DOHH2 (cell line): Measurements from ENCODE around the gene PAX2.

Experiments
- CTCF ChIP-seq: fragments of 200-600 bp; sonication (generic); IDR thresholded peaks from one replicate; pipeline ENCODE4 v1.5.1; 2014; ENCODE audit warnings: antibody characterized with exemption, mild to moderate bottlenecking, low read depth, low read length; ENCODE audit not compliant: poor library complexity, severe bottlenecking
- EZH2phosphoT487 ChIP-seq: fragments of 200-600 bp; sonication (generic); IDR thresholded peaks from 2 replicates; pipeline ENCODE4 v1.6.1; 2017; ENCODE audit warnings: borderline replicate concordance, mild to moderate bottlenecking, antibody characterized with exemption, low read length, moderate library complexity, mixed read lengths

GRCh38 chr10:100725071-100725471 lies 20.3 kb upstream of the PAX2 start:
- TF ChIP-seq CTCF (no peak), EZH2phosphoT487 (no peak)
